HG02938 (cell line): ENCODE measurements around the gene PDE10A.
A peak's percentile ranks its signal among the peaks of the same experiment; 100 is the strongest.
"Not testable (repeated sequence)": the region's sequence is repeated elsewhere in the genome, so short reads cannot be mapped to it uniquely, and the experiment has no call there.

Experiments used
- ATAC-seq: cut with Tn5 transposase; IDR thresholded peaks from one replicate; pipeline ENCODE4 v1.9.1; 2021; ENCODE audit warnings: mild to moderate bottlenecking, moderate library complexity; ENCODE audit not compliant: unreplicated experiment

PDE10A gene

DNA sequence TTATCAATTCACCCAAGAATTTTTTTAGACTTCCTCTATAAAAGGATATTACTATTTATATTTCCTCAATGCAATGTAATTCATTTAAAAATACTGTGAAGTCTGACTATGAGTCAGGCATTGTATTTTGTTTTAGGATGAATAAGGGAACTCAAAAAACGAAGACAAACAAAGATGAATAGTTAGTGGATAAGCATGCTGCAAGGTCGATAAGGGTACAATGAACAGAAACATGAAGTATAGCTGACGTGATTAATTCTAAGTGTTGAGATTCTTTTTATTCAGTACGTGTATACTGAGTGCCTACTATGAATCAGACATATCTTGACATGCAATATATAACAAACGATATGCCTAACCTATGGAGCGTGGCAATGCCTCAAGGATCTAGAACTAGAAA is 105.4 kb downstream of the PDE10A start:
- ATAC-seq, result no peak

GRCh38 chr6:165556116-165556843 is 106.8 kb downstream of the PDE10A start:
- ATAC-seq, result no peak

GRCh38 chr6:165554644-165555043 is 108.4 kb downstream of the PDE10A start:
- ATAC-seq, result not testable (repeated sequence)

- ATAC-seq, result no peak
Observed at GRCh38 chr6:165552248-165552736, 110.7 kb downstream of the PDE10A start.

- ATAC-seq, result no peak
Observed at GRCh38 chr6:165551828-165552227, 111.2 kb downstream of the PDE10A start.

DNA sequence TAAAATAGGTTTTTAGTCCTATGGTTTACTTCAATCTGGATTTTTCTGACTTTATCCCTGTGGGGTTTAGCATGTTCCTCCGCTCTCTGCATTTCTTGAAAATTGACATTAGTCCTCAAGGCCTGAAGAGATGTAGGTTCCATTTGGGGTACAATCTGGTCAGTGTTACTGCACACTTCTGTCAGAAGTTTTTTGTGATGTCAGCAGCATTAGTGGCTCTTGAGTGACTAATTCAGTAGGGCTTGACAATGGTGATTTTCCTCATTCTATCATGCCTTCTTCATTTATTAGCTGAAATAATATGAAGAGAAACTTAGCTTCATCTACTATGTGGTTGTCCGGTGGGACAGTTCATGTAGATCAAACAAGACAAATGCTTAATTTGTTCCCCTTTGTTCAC is 114.6 kb downstream of the PDE10A start:
- no peak for ATAC-seq

GRCh38 chr6:165545806-165546205 is 117.2 kb downstream of the PDE10A start:
- ATAC-seq, result no peak

DNA sequence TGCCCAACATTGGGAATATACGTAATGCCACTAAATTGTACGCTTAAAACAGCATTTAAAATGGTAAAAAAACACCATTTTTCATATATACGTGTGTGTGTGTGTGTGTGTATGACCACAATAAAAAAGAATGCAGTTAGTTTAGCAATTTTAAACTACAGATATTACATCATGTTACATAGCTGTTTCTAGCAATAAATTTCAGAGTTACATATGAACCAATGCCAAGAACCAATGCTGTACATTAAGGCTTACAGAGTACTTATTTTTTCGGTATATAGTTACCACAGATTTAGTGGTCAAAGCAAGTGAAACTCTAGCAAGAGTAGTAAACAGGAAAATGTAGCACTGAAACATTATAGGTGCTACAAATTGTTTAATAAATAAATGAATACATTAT is 119.3 kb downstream of the PDE10A start:
- no peak for ATAC-seq

DNA sequence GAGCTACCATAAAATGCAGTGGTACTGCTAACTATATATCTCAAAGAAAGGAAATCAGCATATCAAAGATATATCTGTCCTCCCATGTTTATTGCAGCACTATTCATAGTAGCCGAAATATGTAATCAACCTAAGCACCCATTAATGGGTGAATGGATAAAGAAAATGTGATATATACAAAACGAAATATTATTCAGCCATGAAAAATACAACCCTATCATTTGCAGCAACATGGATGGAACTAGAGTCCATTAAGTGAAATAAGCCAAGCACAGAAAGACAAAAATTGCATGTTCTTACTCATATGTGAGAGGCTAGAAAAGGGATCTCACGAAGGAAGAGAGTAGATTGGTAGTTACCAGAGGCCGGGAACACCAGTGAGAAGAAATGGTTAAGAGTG is 126.1 kb downstream of the PDE10A start:
- ATAC-seq, result no peak

- no peak for ATAC-seq
Observed at GRCh38 chr6:165519316-165519715, 143.7 kb downstream of the PDE10A start.

DNA sequence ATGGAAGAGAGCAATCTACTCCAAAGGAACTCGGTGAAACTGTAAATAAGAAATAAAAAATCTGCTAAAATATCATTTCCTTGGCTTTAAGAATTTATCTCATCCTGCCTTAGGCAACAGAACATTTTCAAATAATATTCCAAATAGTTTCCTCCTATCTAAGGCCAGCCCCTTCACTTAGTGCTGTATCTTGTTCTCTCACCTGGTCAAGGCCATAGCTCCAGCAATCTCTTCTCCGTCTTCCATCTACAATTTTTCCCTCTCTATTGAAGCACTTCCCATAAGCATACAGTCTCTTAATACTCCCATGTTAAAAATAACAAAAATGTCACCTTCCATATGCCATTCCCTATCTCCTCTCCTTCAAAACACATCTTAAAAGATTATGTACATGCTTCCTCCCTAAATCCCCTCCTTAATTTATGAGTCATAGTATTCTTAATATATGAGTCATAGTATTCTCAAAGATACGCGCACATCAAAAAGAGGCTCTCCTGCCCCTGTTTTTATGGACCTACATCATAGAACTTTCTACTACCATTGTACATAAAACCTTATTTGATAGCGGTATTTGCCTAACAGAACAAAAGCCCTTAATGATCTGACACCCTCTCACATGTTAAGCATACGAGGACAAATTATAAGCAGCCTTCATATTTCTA is 146.9 kb downstream of the PDE10A start:
- ATAC-seq, result no peak

GRCh38 chr6:165514621-165515020 is 148.4 kb downstream of the PDE10A start:
- no peak for ATAC-seq

- peak; percentile 85 for ATAC-seq
Observed at GRCh38 chr6:165511807-165512206, 151.2 kb downstream of the PDE10A start.

DNA sequence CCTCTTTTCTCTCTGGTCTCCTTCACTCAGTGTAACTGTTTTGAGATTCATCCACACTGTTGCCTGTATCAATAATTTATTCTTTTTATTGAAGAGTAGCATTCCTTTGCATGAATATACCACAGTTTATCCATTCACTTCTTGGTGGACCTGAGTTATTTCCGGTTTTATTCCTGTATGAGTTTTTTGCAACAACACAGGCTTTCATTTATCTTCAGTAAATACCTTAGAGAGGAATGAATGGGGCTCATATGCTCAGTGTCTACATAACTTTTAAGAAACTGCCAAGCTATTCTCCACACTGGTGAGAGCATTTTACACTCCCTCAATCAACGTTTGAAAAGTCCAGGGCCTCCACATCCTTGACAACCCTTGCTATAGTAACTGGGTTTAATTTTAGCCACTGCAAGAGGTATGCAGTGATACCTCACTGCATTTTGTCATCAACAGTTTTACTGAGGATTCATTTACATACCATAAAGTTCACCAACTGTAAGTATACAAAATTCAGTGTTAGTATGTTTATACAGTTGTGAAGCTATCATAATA is 154.6 kb downstream of the PDE10A start:
- ATAC-seq, result no peak

- ATAC-seq, result no peak
Observed at GRCh38 chr6:165506657-165507056, 156.4 kb downstream of the PDE10A start.

DNA sequence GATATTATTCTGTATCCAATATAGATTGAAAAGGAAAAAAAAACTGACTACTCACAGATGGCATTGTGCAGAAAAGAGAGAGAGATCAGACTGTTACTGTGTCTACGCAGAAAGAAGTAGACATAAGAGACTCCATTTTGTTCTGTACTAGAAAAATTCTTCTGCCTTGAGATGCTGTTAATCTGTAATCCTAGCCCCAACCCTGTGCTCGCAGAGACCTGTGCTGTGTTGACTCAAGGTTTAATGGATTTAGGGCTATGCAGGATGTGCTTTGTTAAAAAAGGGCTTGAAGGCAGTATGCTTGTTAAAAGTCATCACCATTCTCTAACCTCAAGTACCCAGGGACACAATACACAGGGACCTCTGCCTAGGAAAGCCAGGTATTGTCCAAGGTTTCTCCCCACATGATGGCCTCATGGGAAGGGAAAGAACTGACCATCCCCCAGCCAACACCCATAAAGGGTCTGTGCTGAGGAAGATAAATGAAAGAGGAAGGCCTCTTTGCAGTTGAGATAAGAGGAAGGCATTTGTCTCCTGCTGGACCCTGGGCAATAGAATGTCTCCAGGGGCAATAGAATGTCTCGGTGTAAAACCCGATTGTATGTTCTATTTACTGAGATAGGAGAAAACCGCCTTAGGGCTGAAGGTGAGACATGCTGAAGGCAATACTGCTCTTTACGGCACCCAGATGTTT is 162.7 kb downstream of the PDE10A start:
- ATAC-seq, result not testable (repeated sequence)

DNA sequence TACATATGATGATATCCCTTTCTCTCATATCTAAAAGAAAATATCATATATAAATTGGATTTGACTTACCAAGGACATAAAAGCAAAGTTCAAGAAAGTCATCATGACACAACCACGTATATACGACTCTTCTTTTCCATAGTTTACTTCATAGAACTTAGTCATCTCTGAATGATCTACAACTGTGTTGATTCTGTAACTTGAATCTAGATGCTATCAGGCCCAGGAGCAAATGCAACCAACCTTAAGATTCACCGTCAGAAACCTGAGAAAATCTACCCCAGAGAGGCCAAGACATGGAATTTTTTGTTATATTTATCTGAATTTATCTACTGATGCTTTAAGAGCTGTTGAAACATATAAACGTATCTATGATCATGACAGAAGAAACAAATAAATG is 165.6 kb downstream of the PDE10A start:
- ATAC-seq, result no peak

DNA sequence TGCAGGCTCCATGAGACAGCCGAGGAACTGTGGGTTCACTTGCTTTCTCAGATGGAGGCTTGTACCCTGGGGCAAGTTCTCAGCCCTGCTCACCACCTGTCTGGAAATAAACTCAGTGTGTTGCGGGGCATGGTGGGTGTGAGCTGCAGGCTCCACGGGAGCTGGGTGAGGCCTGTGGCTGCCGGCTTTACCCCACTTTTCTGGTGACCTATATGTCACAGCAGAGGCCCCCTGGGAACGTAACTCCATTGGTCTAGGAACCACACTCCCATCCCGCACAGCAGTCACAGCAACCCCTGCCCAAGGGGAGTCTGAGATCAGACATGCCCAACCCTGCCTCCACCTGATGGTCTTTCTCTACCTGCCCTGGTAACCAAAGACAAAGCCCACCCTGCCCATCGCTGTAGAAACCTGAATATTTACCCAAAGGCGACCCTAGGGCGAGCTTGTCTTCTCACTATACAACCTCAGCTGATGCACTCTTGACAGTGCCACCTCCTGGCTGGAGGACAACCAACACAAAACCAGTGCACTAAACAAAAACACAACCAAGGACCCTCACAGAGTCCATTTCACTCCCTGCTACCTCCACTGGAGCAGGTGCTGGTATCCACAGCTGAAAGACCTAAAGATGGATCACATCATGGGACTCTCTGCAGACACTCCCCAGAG is 174.3 kb downstream of the PDE10A start:
- ATAC-seq, result no peak

GRCh38 chr6:165487950-165488349 is 175.1 kb downstream of the PDE10A start:
- ATAC-seq, result no peak

DNA sequence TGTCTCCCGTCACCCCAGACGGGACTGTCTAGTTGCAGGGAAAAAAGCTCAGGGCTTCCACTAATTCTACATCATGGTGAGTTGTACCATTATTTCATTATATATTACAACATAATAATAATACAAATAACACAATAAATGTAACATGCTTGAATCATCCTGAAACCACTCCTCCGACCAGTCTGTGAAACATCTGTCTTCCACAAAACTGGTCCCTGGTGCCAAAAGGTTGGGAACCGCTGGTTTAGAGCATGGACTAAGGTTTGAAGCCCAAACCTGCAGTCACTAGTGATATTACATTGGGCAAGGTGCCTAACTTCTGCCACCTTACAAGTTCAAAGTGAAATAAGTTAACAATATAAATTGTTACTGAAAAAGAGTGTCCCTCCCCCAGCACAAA is 175.7 kb downstream of the PDE10A start:
- no peak for ATAC-seq
